Putamen (tissue), 1 donor: ENCODE results near the gene SEMA6B.
"Not testable (repeated sequence)": the region's sequence is repeated elsewhere in the genome, so short reads cannot be mapped to it uniquely, and the experiment has no call there.

Source experiments
- DNase-seq: peaks from one replicate; pipeline ENCODE4 v3.0.0-alpha.2; 2016; ENCODE audit warnings: low spot score

The SEMA6B gene, protein sequence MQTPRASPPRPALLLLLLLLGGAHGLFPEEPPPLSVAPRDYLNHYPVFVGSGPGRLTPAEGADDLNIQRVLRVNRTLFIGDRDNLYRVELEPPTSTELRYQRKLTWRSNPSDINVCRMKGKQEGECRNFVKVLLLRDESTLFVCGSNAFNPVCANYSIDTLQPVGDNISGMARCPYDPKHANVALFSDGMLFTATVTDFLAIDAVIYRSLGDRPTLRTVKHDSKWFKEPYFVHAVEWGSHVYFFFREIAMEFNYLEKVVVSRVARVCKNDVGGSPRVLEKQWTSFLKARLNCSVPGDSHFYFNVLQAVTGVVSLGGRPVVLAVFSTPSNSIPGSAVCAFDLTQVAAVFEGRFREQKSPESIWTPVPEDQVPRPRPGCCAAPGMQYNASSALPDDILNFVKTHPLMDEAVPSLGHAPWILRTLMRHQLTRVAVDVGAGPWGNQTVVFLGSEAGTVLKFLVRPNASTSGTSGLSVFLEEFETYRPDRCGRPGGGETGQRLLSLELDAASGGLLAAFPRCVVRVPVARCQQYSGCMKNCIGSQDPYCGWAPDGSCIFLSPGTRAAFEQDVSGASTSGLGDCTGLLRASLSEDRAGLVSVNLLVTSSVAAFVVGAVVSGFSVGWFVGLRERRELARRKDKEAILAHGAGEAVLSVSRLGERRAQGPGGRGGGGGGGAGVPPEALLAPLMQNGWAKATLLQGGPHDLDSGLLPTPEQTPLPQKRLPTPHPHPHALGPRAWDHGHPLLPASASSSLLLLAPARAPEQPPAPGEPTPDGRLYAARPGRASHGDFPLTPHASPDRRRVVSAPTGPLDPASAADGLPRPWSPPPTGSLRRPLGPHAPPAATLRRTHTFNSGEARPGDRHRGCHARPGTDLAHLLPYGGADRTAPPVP

DNA sequence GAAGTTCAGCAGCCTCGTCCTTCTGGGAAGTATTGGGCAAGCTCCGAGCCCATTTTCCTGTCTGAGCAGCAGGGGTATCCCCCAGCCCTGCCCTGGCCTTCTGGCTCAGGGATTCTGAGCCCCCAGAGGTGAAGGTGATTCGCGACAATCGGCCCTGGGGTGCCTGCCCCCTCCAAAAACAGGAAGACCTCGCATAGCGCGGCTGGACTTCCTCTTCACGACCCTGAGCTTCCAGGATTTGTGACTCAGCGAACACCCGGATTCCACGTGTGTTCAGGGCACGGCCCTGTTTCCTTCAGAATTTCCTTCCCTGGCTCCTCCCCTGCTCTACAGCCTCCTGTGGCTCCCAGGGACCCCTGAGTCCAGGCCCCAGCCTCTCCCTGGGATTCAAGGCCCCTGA, at the start of gene SEMA6B:
SEMA6B (minus strand) TSS at position 116 of the 400 bp plus-strand sequence. CDS start 1,227 bp downstream, outside the sequence.
- DNase-seq: no peak

DNA sequence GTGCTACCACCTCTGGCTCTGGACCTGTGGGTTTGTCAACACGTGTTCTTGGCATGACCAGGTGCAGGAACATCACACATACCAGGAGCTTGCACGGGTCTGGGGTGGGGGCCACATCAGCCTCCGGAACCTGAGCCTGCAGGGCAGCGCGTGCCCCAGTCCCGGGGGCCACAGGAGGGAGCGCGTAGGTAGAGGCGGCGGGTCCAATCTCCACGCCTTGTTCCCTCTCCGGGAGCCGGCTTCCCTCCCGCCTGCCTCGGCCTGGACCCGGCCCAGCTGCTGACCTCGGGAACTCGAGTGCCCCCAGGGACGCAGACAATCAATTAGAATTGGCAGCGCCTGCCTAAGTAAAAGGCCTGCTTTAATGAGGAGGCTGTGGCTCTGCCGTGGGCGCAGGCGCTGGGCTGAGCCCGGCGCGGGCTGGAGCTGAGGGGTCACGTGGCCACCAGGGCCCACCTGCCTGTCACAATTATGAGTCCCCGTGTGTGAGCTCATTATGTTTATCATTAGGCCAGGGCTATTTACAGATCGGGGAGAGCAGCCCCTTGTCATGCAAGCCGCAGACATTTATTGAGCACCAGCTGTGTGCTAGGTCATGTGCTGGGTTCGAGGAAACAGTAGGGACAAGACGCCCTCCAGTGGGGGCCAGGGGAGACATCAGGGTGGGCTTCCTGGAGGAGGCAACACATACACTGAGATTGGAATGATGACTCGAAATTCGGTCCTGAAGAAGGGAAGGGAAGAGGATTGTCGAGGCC, 47.6 kb upstream of the SEMA6B start:
- DNase-seq: no peak

DNA sequence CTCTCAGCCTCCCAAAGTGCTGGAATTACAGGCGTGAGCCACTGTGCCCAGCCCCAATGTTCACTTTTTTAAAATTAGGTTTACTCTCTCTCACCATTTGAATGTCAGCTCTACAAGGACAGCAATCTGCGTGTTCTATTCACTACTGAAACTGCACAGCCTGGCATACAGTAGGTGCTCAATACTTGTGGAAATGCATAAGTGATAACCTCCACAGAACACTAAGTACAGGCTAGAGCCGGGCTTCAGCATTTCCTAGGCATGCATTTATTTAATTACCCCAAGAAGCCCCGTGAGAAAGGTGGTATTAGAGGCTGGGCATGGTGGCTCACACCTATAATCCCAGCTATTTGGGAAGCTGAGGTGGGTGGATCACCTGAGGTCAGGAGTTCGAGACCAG, 46.7 kb upstream of the SEMA6B start:
- DNase-seq: no peak

DNA sequence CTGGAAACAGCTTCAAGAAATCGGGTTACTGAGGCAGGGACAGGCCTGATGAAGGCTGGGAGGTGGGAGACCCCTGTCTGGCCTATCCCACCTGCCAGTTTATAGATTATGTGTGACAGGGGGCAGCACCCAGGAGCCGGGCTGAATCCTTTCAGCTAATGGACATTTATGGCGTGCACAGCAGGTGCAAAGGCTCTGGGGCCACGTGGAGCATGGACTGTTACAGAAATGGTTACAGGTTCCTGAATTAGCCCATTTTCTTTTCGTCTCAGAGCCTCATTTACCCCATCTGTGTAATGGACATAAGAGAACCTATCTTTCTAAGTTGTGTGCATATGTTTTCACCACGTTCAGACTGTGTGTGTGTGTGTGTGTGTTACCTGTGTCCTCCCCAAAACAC, 45.4 kb upstream of the SEMA6B start:
- DNase-seq: no peak

DNA sequence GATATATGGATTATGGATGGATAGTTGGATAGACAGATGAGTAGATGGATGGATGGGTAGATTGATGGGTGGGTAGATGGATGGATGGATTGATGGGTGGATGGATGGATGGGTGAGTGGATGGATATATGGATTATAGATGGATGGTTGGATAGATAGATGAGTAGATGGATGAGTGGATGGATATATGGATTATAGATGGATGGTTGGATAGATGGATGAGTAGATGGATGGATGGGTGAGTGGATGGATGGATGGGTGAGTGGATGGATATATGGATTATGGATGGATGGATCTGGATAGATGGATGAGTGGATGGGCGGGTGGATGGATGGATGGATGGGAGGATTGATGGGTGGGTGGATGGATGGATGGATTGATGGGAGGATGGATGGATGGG, 43.4 kb upstream of the SEMA6B start:
- no peak for DNase-seq

DNA sequence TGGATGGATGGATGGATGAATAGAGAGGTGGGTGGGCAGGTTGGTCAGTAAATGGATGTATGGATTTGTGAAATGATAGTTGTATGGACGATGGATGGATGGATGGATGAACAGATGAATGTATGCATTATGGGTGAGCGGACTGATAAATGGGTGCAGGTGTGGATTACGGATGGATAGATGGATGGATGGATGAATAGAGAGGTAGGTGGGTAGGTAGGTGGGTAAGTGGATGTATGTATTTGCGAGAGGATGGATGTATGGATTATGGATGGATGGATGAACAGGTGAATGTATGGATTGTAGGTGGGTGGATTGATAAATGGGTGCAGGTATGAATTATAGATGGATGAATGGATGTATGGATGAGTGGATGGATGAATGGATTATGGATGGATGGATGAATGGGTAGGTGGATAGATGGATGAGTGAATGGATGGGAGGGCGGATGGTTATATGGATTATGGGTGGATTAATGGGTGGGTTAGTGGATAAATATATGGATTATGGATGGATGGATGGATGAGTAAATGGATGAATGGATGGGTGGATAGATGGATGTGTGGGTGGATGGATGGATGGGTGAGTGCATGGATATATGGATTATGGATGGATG, 42.8 kb upstream of the SEMA6B start:
- DNase-seq: no peak

DNA sequence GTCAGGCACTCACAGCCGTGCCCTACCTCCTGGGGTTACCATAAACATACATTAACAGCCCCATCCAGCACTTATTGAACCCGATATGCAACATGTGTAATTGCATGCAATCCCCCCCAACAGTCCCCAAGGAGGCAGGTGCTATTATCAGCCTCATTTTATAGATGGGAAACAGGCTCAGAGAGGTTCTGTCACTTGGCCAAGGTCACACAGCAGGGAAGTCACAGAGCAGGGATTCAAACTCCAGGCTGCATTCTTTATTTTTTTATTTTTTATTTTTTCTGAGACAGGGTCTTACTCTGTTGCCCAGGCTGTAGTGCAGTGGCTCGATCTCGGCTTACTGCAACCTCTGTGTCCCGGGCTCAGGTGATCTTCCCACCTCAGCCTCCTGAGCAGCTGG, 41.4 kb upstream of the SEMA6B start:
- no peak for DNase-seq

DNA sequence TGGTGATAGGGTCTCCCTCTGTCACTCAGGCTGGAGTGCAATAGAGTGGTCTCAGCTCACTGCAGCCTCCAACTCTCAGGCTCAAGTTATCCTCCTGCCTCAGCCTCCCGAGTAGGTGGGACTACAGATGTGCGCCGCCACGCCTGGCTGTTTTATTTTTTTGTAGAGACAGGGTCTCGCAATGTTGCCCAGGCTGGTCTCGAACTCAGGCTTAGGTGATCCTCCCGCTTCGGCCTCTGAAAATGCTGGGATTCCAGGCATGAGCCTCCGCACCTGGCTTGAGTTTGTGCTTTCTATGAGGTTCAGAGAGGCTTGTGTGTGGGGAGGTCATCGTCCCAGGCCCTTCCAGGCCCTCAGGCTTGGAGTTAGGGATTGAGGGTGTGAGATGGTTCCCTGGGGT, 40.6 kb upstream of the SEMA6B start:
- no peak for DNase-seq

DNA sequence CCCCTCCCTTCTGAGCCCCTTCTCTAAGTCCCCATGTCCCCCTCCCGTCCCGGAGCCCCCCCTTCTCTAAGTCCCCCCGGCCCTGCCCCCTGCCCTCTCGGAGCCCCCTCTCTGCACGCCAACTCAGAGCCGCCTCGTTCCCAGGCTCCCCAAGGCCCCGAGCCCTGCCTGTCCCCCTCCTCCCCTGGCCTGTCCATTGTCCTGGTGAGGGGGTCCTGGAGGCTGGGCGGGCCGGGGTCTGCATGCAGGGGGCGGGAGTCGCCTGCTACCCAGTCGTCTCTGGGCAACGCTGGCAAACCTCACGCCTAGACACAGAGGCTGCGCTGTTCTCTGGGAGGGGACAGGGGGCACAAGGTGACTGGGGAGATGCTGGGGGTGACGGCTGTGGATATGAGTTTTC, 39.2 kb upstream of the SEMA6B start:
- no peak for DNase-seq

DNA sequence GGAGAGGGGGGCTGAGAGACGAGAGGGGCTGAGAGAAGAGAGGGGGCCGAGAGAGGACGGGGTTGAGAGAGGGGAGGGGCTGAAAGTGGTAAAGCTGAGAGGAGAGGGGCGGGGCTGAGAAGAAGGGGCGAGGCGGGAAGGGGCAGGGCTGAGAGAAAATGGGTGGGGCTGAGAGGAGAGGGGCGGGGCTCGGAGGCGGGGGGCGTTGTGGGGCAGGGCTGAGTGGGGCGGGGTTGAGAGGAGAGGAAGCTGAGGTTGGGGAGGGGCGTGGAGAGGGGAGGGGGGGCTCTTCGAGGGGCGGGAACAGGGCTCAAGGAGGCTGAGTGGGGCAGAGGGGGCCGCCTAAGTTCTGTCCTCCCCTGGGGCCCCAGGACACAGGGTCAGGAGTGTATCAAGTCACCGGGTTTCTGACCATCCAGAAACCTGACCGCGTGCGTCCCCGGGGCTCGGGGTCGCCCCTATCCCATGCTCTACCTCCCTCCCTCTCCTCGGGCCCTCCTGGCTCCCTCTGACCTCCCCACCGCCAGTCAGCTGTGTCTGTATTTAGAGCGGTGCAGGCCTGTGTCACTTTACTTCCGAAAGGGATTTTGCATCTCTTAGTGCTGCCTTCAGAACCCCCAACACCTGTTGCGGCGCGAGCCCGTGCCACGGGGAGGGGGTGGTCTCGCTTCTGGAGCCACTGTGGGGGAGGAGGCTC, 38.6 kb upstream of the SEMA6B start:
- DNase-seq: no peak

DNA sequence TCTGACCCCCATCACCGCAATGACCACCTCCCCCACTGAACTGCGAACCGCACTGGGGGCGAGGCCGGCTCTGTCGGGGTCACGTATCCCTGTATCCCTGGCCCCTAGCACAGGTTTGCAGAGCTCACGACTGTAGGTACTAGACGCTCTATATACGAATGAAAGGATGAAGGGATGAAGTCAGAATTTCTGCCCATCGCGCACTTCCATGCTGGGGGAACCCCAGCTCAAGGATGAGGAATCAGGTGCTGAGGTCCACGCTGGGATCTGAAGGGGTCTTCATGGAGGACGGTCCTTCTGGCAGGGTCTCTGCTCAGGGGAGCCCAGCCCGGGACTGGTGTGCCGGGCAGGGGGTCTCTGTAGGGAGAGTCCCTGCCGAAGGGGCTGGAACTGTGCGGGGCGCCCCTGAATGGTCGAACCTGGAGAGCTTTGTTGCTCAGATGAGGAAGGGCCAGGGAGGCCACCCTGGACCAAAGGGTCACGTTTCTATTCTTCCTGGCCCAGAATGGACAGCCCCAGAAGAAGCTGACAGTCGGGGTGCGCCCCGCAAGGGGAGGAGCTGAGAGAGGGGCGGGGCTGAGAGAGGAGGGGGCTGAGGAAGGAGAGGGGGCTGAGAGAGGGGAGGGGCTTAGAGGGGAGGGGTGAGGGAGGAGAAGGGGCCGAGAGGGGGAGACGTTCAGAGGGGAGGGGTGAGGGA, 37.9 kb upstream of the SEMA6B start:
- no peak for DNase-seq

DNA sequence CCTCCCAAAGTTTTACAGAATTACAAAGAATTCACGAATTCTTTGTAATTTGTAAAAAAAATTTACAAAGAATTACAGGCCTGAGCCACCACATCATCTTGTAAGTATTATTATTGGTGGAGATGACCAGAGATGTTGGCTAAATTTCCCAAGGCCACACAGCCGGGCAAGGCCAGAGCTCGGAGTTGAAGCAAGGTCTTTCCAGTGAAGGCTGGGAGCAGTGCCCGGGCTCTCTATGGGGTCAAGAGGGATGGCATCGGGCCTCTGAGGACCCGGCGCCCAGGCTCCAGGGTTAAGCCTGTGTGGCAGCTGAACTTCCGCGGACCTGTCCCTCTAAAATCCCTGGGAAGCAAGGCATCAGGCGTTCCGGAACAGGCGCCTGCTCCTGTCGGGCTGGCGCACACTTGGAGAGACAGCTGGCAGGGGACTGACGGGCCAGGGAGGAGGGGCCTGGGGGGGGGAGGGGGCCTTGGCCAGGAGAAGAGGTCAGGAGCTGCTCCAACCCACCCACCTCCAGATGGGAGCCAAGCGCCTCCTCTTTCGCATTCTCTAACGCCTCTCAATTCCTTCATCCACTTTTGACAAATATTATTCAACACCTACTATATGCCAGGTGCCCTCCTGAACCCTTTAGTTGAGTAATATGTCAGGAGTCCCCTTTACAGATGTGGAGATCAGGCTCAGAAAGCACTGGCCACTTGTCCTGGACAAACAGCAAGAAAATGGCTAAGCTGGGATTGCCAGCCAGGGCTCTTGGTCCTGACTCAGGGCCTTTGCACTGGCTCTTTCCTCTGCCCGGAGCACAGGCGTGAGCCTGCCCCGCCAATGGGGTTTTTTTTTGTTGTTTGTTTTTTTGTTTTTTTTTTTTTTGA, 36.8 kb upstream of the SEMA6B start:
- no peak for DNase-seq

DNA sequence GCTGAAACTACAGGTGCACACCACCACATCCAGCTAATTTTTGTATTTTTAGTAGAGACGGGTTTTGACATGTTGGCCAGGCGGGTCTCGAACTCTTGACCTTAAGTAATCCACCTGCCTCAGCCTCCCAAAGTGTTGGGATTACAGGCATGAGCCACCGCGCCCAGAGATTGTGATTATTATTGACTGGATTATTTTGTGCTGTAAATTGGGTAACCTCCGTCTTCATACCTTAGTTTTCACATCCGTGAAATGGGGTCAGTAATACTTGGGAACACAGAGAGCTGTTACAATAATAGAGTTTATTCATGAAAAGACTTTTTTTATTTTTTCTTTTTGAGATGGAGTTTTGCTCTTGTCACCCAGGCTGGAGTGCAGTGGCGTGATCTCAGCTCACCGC, 35.7 kb upstream of the SEMA6B start:
- DNase-seq: not testable (repeated sequence)

DNA sequence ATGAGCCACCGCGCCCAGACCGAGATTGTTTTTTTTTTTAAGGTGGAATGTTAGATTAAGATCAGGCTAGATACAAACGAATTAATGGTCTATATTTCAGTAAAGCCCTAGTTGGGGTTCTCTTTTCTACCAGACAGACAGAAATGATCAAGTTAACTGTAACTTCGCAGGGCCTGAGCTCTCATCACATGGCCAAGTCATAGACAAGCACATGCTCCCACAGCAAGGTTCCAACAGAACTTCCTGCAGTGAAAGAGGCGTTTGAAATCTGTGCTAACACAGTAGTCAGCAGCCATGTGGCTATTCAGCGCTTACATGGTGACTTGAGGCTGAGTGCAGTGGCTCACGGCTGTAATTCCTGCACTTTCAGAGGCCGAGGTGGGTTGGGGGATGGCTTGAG, 34.7 kb upstream of the SEMA6B start:
- no peak for DNase-seq

DNA sequence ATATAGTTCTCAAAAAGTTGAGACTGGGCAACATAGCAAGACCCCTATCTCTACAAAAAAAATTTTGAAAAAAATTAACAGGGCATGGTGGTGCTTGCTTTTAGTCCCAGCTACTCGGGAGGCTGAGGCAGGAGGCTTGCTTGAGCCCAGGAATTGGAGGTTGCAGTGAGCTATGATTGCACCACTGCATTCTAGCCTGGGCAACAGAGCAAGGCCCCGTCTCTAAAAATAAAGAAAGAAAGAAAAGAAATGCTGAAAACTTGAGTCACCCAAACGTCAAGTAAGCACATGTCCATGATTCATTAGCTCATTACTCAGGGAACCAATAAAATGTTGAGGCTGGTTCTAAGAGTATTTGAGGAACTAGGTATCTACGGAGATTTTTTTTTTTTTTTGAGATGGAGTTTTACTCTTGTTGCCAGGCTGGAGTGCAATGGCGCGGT, 33.9 kb upstream of the SEMA6B start:
- DNase-seq: no peak

DNA sequence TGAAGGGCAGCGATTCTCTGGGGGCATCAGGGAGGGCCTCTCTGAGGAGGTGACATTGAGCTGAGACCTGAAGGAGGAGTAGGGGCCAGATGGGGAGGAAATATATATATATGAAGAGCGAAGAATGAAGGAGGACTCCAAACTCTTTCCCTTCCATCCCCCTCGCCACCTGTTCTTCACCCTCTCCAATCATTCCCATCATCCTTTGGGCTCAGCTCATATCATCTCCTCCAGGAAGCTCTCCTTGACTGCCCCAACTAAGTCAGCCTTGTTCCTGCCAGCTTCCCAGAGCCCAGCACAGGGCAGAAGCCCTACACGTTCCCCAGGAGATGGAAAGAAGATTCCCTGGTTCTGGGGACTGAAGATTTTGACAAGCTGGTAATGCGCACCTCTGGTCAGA, 33.0 kb upstream of the SEMA6B start:
- no peak for DNase-seq

DNA sequence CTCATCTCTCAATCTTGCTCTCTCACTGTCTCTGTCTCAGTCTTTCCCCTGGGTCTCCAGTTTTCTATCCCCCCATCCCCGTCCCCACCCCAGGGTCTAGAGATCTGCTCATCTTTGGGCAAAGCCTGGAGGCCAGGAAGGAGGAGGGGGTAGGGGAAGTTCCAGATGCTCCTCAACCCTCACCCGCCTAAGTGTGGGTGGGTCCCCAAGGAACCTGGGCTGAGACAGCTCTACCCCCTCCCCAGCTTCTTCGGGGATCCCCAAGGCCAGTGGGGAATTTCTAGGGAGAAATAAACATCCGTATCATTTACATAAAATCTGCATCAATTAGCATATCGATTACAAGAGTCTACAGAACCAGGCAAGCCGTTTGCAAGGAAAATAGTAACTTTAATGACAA, 31.8 kb upstream of the SEMA6B start:
- DNase-seq: no peak

DNA sequence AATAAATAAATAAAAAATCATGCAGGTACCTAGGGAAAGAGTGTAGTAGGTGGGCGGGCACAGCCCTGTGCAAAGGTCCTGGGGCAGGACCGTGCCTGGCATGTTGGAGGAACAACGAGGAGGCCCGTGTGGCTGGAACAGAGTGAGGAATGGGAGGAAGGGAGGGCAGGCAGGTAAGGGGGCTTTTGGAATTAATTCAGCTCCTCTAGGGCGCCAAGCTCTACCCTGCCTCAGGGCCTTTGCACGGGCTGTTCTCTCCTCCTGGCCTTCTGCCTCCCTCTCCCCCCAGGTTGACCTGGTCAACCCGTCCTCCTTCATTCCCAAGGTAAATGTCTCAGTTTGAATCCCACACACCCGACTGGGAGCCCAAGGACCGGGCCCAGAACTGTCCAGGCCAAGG, 31.1 kb upstream of the SEMA6B start:
- DNase-seq: no peak

DNA sequence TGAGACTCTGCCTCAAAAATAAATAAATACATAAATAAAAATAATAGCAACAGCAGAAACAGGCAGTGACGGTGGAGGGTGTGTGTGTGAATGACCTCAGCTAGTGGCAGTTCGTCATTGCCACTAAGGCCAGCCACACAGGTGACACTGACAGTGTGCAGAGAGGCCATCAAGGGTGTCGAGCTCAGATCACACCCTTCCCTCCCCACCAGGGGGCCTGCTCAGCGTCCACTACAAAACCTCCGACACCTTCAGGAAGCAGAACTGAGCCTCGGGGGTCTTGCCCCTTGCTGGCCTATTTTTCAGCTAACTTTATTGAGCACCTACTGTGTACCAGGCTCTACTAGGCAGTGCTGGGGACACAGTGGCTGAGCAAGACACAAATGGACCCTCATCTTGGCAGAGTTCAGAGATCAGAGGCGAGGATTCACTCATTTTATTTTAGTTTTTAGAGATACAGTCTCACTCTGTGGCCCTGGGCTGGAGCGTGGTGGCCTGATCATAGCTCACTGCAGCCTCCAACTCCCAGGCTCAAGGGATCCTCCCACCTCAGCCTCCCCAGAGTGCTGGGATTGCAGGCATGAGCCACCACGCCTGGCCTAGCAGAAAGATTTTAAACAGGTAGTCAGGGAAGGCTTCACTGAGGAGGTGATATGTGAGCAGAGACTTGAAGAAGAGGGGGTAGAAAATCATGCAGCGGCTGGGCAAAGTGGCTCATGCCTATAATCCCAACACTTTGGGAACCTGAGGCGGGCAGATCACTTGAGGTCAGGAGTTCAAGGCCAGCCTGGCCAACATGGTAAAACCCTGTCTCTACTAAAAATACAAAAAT, 30.3 kb upstream of the SEMA6B start:
- DNase-seq: no peak
